Nephron (organoid): Measurements from ENCODE around the gene ASTN2.

Experiments used
- H3K27ac Mint-ChIP-seq, 3 experiments: 2 replicates each; pipeline ENCODE4 v1.8.0; 2020; ENCODE audit warnings: mixed read lengths in 3 of 3, mild to moderate bottlenecking in 2 of 3, moderate library complexity in 1 of 3
- H3K27me3 Mint-ChIP-seq: 2 replicates; pipeline ENCODE4 v1.8.0; 2021; ENCODE audit warnings: low read depth, mild to moderate bottlenecking, moderate library complexity, mixed read lengths
- H3K36me3 Mint-ChIP-seq: 2 replicates; pipeline ENCODE4 v1.8.0; 2020; ENCODE audit warnings: low read depth, mixed read lengths
- H3K4me1 Mint-ChIP-seq: 2 replicates; pipeline ENCODE4 v1.8.0; 2020; ENCODE audit warnings: mixed read lengths
- H3K4me3 Mint-ChIP-seq, 3 experiments: 2 replicates each; pipeline ENCODE4 v1.8.0; 2020; ENCODE audit warnings: mild to moderate bottlenecking in 3 of 3, mixed read lengths in 3 of 3, moderate library complexity in 2 of 3
- H3K9me3 Mint-ChIP-seq: 2 replicates; pipeline ENCODE4 v1.8.0; 2020; ENCODE audit warnings: mixed read lengths
- CTCF ChIP-seq, 3 experiments: fragments of 200-600 bp; sonication (generic); IDR thresholded peaks; one replicate each; pipeline ENCODE4 v1.5.0; 2021; ENCODE audit warnings: antibody characterized with exemption in 3 of 3; ENCODE audit not compliant: unreplicated experiment in 3 of 3

ASTN2 gene

GRCh38 chr9:117122953-117123352 lies 291.9 kb downstream of the ASTN2 start:
- TF ChIP-seq CTCF (IDR thresholded peaks at IDR 0.05; ENCODE audit: unreplicated experiment in 3 of 3): no peak
- H3K36me3 Mint-ChIP-seq: no peaks in the 10 kb centered on the region
- H3K4me1 Mint-ChIP-seq: peaks cover 5% of the 10 kb centered on the region
- H3K4me3 Mint-ChIP-seq: no peak overlapping the region
- H3K27ac Mint-ChIP-seq: no peak overlapping the region
- H3K27me3 Mint-ChIP-seq: no peaks in the 10 kb centered on the region
- peaks cover 2% of the 10 kb centered on the region for H3K9me3 Mint-ChIP-seq

GRCh38 chr9:117122102-117122501 lies 292.8 kb downstream of the ASTN2 start:
- no peak overlapping the region for H3K4me3 Mint-ChIP-seq
- no peaks in the 10 kb centered on the region for H3K36me3 Mint-ChIP-seq
- no peaks in the 10 kb centered on the region for H3K27me3 Mint-ChIP-seq
- H3K4me1 Mint-ChIP-seq: peaks cover 5% of the 10 kb centered on the region
- TF ChIP-seq CTCF (IDR thresholded peaks at IDR 0.05; ENCODE audit: unreplicated experiment in 3 of 3): no peak
- no peak overlapping the region for H3K27ac Mint-ChIP-seq
- H3K9me3 Mint-ChIP-seq: peaks cover 2% of the 10 kb centered on the region

GRCh38 chr9:117121316-117121715 lies 293.5 kb downstream of the ASTN2 start:
- no peaks in the 10 kb centered on the region for H3K36me3 Mint-ChIP-seq
- no peak for TF ChIP-seq CTCF (IDR thresholded peaks at IDR 0.05; ENCODE audit: unreplicated experiment in 3 of 3)
- H3K4me3 Mint-ChIP-seq: no peak overlapping the region
- no peaks in the 10 kb centered on the region for H3K27me3 Mint-ChIP-seq
- H3K4me1 Mint-ChIP-seq: peaks cover 5% of the 10 kb centered on the region
- peaks cover 2% of the 10 kb centered on the region for H3K9me3 Mint-ChIP-seq
- H3K27ac Mint-ChIP-seq: no peak overlapping the region

GRCh38 chr9:117120061-117120460 lies 294.8 kb downstream of the ASTN2 start:
- no peak overlapping the region for H3K4me3 Mint-ChIP-seq
- H3K27ac Mint-ChIP-seq: no peak overlapping the region
- H3K36me3 Mint-ChIP-seq: no peaks in the 10 kb centered on the region
- H3K9me3 Mint-ChIP-seq: peaks cover 2% of the 10 kb centered on the region
- peaks cover under 1% of the 10 kb centered on the region for H3K4me1 Mint-ChIP-seq
- TF ChIP-seq CTCF (IDR thresholded peaks at IDR 0.05; ENCODE audit: unreplicated experiment in 3 of 3): no peak
- H3K27me3 Mint-ChIP-seq: no peaks in the 10 kb centered on the region

GRCh38 chr9:117116084-117116483 lies 298.8 kb downstream of the ASTN2 start:
- TF ChIP-seq CTCF (IDR thresholded peaks at IDR 0.05; ENCODE audit: unreplicated experiment in 3 of 3): no peak
- Mint-ChIP-seq H3K27me3 (peaks cover 3% of the 10 kb centered on the region), H3K9me3 (peaks cover 1% of the 10 kb centered on the region), H3K4me1 (no peaks in the 10 kb centered on the region), H3K27ac (no peak overlapping the region), H3K4me3 (no peak overlapping the region), H3K36me3 (no peaks in the 10 kb centered on the region)

GRCh38 chr9:117114768-117115167 lies 300.1 kb downstream of the ASTN2 start:
- Mint-ChIP-seq H3K27ac (no peak overlapping the region), H3K36me3 (no peaks in the 10 kb centered on the region)
- TF ChIP-seq CTCF (IDR thresholded peaks at IDR 0.05; ENCODE audit: unreplicated experiment in 3 of 3): no peak

More at GRCh38 chr9:117114768-117115167, 300.1 kb downstream of the ASTN2 start:
- no peaks in the 10 kb centered on the region for H3K9me3 Mint-ChIP-seq
- peaks cover 3% of the 10 kb centered on the region for H3K27me3 Mint-ChIP-seq
- no peaks in the 10 kb centered on the region for H3K4me1 Mint-ChIP-seq
- H3K4me3 Mint-ChIP-seq: no peak overlapping the region
